Breast epithelium (tissue), 4 donors: Measurements from ENCODE around the gene MPHOSPH9. TPM values are rescaled to one million over a fixed set of nuclear protein-coding genes. Genes with fewer than 3 reads are reported as not detected.

Experiments used
- DNase-seq, 2 donors: peaks; one replicate each; pipeline ENCODE4 v3.0.0-alpha.2; 2019; ENCODE audit warnings: low spot score in 2 of 2
- H3K27ac ChIP-seq, 2 donors: fragments of 200-600 bp; sonication (generic) in 1 of 2; one replicate each; pipeline ENCODE4 v1.5.1; 2016 to 2019; ENCODE audit warnings: mild to moderate bottlenecking in 1 of 2
- H3K27me3 ChIP-seq, 2 donors: fragments of 200-600 bp; sonication (generic) in 1 of 2; one replicate each; pipeline versions ENCODE4 v1.5.1 to v1.6.0; 2017 to 2019; ENCODE audit warnings: control low read depth in 1 of 2, mild to moderate bottlenecking in 1 of 2
- H3K36me3 ChIP-seq: fragments of 200-600 bp; one replicate; pipeline ENCODE4 v1.5.1; 2019
- H3K4me1 ChIP-seq, 2 donors: fragments of 200-600 bp; sonication (generic); one replicate each; pipeline ENCODE4 v1.5.1; 2016 to 2019; ENCODE audit warnings: control low read depth in 1 of 2
- H3K4me3 ChIP-seq, 3 donors: fragments of 200-600 bp; sonication (generic); 1 replicate in 2 of 3; 2 replicates in 1 of 3; pipeline ENCODE4 v1.5.1; 2016 to 2019; ENCODE audit warnings: mild to moderate bottlenecking in 3 of 3, moderate library complexity in 2 of 3
- H3K9me3 ChIP-seq, 2 donors: fragments of 200-600 bp; sonication (generic) in 1 of 2; one replicate each; pipeline ENCODE4 v1.5.1; 2016 to 2019; ENCODE audit warnings: control low read depth in 1 of 2
- CTCF ChIP-seq, 3 donors: fragments of 450-650 bp; IDR thresholded peaks; one replicate each; pipeline ENCODE4 v1.5.1; 2016 to 2017; ENCODE audit warnings: antibody characterized with exemption in 3 of 3, mild to moderate bottlenecking in 3 of 3, moderate library complexity in 3 of 3
- POLR2A ChIP-seq: fragments of 450-650 bp; IDR thresholded peaks from one replicate; pipeline ENCODE4 v1.6.1; 2016; ENCODE audit warnings: antibody characterized with exemption, mild to moderate bottlenecking, moderate library complexity
- POLR2AphosphoS5 ChIP-seq, 3 donors: sonication (generic); formaldehyde crosslinking; IDR thresholded peaks; one replicate each; pipeline ENCODE4 v1.6.1; 2017; ENCODE audit warnings: antibody characterized with exemption in 3 of 3
- intact Hi-C: fragments of 100-400 bp; cut with DNase I; formaldehyde crosslinking; loops from one replicate; pipeline ENCODE4 v1.15.1; 2023; ENCODE audit warnings: low total_unique reads
- total RNA-seq, 3 donors: library from RNA; depleted of rRNA; stranded (reverse); fragments of >200 nt; gene quantifications; one replicate each; pipeline ENCODE4 v1.1.0, GENCODE V29; 2016

The MPHOSPH9 gene
- total RNA-seq, 3 donors from 2014 or later, result 19.0 to 28.6 (median 21.7) TPM

- no peak for DNase-seq
- peak overlapping the region; percentile 69 to 87 for H3K27ac ChIP-seq
- no peaks in the 10 kb centered on the region for H3K36me3 ChIP-seq
- H3K4me1 ChIP-seq, result peaks cover 5 to 8% of the 10 kb centered on the region in 2 donors
- TF ChIP-seq POLR2AphosphoS5 (IDR thresholded peaks at IDR 0.05) (no peak), POLR2A (no peak), CTCF (IDR thresholded peaks at IDR 0.05) (no peak)
- intact Hi-C loops, result no loop called here
- H3K27me3 ChIP-seq, result no peaks in the 10 kb centered on the region
- no peaks in the 10 kb centered on the region for H3K9me3 ChIP-seq
- no peak overlapping the region for H3K4me3 ChIP-seq
Observed at GRCh38 chr12:123265851-123266678, 33.1 kb upstream of the MPHOSPH9 start.

- no peak for TF ChIP-seq CTCF (IDR thresholded peaks at IDR 0.05)
- TF ChIP-seq POLR2AphosphoS5 (IDR thresholded peaks at IDR 0.05), result no peak
- no peak for TF ChIP-seq POLR2A
- DNase-seq, result no peak
- H3K4me3 ChIP-seq, result no peak overlapping the region
- H3K36me3 ChIP-seq, result no peaks in the 10 kb centered on the region
- H3K27ac ChIP-seq, result no peak overlapping the region
- H3K9me3 ChIP-seq, result no peaks in the 10 kb centered on the region
- intact Hi-C loops, result no loop called here
- H3K27me3 ChIP-seq, result no peaks in the 10 kb centered on the region
- H3K4me1 ChIP-seq, result peaks cover 5 to 8% of the 10 kb centered on the region in 2 donors
Observed at GRCh38 chr12:123264642-123265041, 31.7 kb upstream of the MPHOSPH9 start.

GRCh38 chr12:123263196-123263817 lies 30.4 kb upstream of the MPHOSPH9 start:
- H3K9me3 ChIP-seq, result no peaks in the 10 kb centered on the region
- H3K36me3 ChIP-seq, result no peaks in the 10 kb centered on the region
- H3K27me3 ChIP-seq, result no peaks in the 10 kb centered on the region
- no peak for DNase-seq
- H3K4me1 ChIP-seq, result peaks cover 5% of the 10 kb centered on the region in 2 donors
- H3K4me3 ChIP-seq, result no peak overlapping the region
- no peak for TF ChIP-seq POLR2AphosphoS5 (IDR thresholded peaks at IDR 0.05)
- no peak for TF ChIP-seq POLR2A
- no peak for TF ChIP-seq CTCF (IDR thresholded peaks at IDR 0.05)
- H3K27ac ChIP-seq, result no peak overlapping the region
- intact Hi-C loops, result no loop called here

GRCh38 chr12:123261196-123261595 lies 28.3 kb upstream of the MPHOSPH9 start:
- H3K4me1 ChIP-seq, result no peaks in the 10 kb centered on the region
- TF ChIP-seq CTCF (IDR thresholded peaks at IDR 0.05), result no peak
- no peak for TF ChIP-seq POLR2A
- no peak for TF ChIP-seq POLR2AphosphoS5 (IDR thresholded peaks at IDR 0.05)
- H3K9me3 ChIP-seq, result no peaks in the 10 kb centered on the region
- intact Hi-C loops, result no loop called here
- no peak for DNase-seq
- H3K27me3 ChIP-seq, result no peaks in the 10 kb centered on the region
- no peaks in the 10 kb centered on the region for H3K36me3 ChIP-seq
- H3K27ac ChIP-seq, result no peak overlapping the region
- no peak overlapping the region for H3K4me3 ChIP-seq

- Histone ChIP-seq H3K9me3 (no peaks in the 10 kb centered on the region), H3K4me3 (no peak overlapping the region), H3K27ac (no peak overlapping the region), H3K27me3 (no peaks in the 10 kb centered on the region), H3K4me1 (no peaks in the 10 kb centered on the region), H3K36me3 (no peaks in the 10 kb centered on the region)
- DNase-seq, result no peak
- no peak for TF ChIP-seq POLR2A
- TF ChIP-seq CTCF (IDR thresholded peaks at IDR 0.05), result no peak
- no peak for TF ChIP-seq POLR2AphosphoS5 (IDR thresholded peaks at IDR 0.05)
- intact Hi-C loops, result no loop called here
Observed at GRCh38 chr12:123260081-123260480, 27.1 kb upstream of the MPHOSPH9 start.
